Aorta (tissue), 5 donors: ENCODE results near the gene CNIH3. TPM values are rescaled to one million over a fixed set of nuclear protein-coding genes. Genes with fewer than 3 reads are reported as not detected.

Experiments used
- ATAC-seq: fragments of 200-7000 bp; cut with Tn5 transposase; one replicate; pipeline ENCODE4 v1.9.1; 2022; ENCODE audit warnings: moderate library complexity; ENCODE audit not compliant: low FRiP score
- DNase-seq, 2 donors: peaks; one replicate each; pipeline ENCODE4 v3.0.0-alpha.2; 2020
- H3K27ac ChIP-seq, 2 donors: one replicate each; pipeline ENCODE4 v1.5.1; 2013; ENCODE audit warnings: low read length in 2 of 2, mild to moderate bottlenecking in 2 of 2, moderate library complexity in 2 of 2, control low read depth in 1 of 2, inconsistent platforms in 1 of 2, low read depth in 1 of 2
- H3K27me3 ChIP-seq, 2 donors: one replicate each; pipeline ENCODE4 v1.6.1; 2013; ENCODE audit warnings: control low read depth in 1 of 2, low read length in 1 of 2, mild to moderate bottlenecking in 1 of 2, moderate library complexity in 1 of 2; ENCODE audit not compliant: insufficient read depth in 2 of 2, control insufficient read depth in 1 of 2
- H3K36me3 ChIP-seq, 2 donors: one replicate each; pipeline ENCODE4 v1.6.1; 2013; ENCODE audit warnings: control low read depth in 1 of 2, low read length in 1 of 2, mild to moderate bottlenecking in 1 of 2; ENCODE audit not compliant: insufficient read depth in 2 of 2, control insufficient read depth in 1 of 2
- H3K4me1 ChIP-seq, 2 donors: one replicate each; pipeline ENCODE4 v1.6.1; 2013; ENCODE audit warnings: low read length in 2 of 2, control low read depth in 1 of 2, mild to moderate bottlenecking in 1 of 2, moderate library complexity in 1 of 2; ENCODE audit not compliant: insufficient read depth in 2 of 2, control insufficient read depth in 1 of 2
- H3K4me3 ChIP-seq, 2 donors: one replicate each; pipeline ENCODE4 v1.5.1; 2013; ENCODE audit warnings: low read length in 2 of 2, control low read depth in 1 of 2, mild to moderate bottlenecking in 1 of 2
- H3K9me3 ChIP-seq: one replicate; pipeline ENCODE4 v1.6.1; 2013; ENCODE audit warnings: mild to moderate bottlenecking, low read length; ENCODE audit not compliant: control insufficient read depth
- whole genome bisulfite sequencing, 2 donors: extraction: QIAGEN DNeasy Blood & Tissue Kit; methylation state at CpG; one replicate each; pipeline ENCODE4 v1.1.7; 2013; 5-methylcytosine and 5-hydroxymethylcytosine counted together
- intact Hi-C, 2 donors: fragments of 100-400 bp; cut with DNase I; formaldehyde crosslinking; loops; one replicate each; pipeline versions ENCODE4 v1.14.2 to v1.15.0; 2022
- polyA plus RNA-seq, 2 donors: library from polyadenylated mRNA; stranded (reverse); fragments of 200-250 nt; gene quantifications; one replicate each; pipeline ENCODE4 v1.2.3, GENCODE V29; 2013
- total RNA-seq, 2 donors: library from RNA; stranded (reverse); fragmentation: NEBNext Ultra II Directional; extraction: Animal tissue kit (Norgen Biotek cat#: 25700); gene quantifications; one replicate each; pipeline ENCODE4 v1.2.1, GENCODE V29; 2021
- donor health status: healthy with polysubstance abuse.
- donor health status: Bipolar disorder and iron deficiency.
- donor health status: DM: no; HTN: no; CAD: no.
- donor health status: DM: no; HTN: no; CAD: no.
- donor health status: DM: yes; HTN: yes; CAD: no.

Gene CNIH3
- total and polyA plus RNA-seq, 4 donors: 2.4 to 8.2 (median 3.3) TPM

DNA sequence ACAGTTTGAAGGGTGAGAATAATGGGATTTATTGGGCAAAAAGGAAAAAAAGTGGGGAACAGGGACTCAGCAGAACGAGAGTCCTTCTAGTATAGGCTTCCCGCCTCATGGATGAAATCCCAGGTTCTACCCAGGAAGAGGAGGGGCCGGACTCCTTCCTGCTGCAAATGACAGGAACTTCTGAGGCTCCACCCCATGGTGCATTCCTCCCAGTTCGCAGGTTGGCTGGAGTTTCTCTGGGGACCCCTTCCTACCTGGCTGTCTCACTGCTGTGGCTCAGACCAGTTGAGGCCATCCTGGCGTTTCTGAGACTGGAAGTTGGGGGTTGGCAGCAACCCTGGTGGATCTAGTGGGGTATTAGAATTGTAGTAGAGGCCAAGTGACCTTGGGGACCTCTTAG lies 27.5 kb downstream of the CNIH3 start:
- Histone ChIP-seq H3K4me3 (no peak overlapping the region), H3K27me3 (no peaks in the 10 kb centered on the region), H3K4me1 (no peaks in the 10 kb centered on the region), H3K27ac (no peak overlapping the region), H3K9me3 (no peaks in the 10 kb centered on the region), H3K36me3 (no peaks in the 10 kb centered on the region)
- ATAC-seq: no peak
- intact Hi-C loops: no loop called here
- WGBS, 2 donors: 86 to 88% methylated on average over 5 of the region's 5 CpGs
- DNase-seq: no peak

DNA sequence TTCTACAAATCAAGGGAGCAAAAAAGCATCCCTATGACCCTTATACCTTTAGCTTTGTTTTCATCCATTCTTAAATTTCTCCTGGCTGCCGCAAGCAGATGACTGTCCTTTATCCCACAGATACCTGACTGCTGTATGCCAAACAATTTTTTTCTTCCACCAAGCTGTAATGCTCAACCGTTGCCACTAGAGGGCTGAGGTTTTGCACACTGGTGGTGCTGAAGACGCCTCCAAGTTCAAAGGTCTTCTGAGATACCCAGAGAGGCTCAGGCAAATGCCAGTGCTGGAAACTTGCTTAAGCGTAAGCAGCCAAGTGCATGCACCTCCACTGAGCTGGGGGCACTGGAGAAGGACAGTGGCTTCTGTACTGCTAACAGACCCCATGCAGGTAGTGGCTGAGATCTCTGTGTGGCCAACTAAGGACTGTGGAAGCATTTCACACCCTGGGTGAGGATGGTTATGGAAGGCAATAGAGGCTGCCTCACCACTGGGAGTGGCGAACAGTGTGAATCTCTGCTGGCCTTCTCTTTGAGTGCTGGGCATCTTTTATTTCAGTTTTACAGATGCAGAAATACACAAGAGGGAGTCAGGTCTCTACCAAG lies 28.5 kb downstream of the CNIH3 start:
- WGBS, 2 donors: 39 to 42% methylated on average over 5 of the region's 5 CpGs
- intact Hi-C loops: no loop called here

DNA sequence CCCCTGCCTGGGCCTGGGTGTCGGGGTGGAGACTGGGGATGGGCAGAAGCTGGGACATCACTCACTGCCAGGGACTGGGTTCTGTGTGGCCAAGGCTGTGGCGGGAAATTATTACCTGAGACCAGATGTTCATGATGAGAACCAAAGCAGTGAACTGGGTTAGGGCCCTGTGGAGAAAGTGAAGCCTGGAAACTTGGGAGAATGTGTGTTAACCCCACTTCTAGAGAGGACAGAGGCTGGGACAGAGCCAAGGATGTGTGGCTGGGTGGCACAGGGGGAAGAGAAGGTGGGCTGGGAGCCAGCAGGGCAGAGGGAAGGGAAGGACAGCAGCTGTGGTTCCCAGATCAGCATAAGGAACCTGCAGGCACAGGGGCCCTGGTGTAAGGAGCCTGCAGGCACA lies 31.3 kb downstream of the CNIH3 start:
- Histone ChIP-seq H3K4me3 (no peak overlapping the region), H3K27me3 (no peaks in the 10 kb centered on the region), H3K27ac (no peak overlapping the region), H3K36me3 (no peaks in the 10 kb centered on the region), H3K4me1 (no peaks in the 10 kb centered on the region), H3K9me3 (no peaks in the 10 kb centered on the region)
- 91 to 93% methylated on average over 2 of the region's 2 CpGs for WGBS, 2 donors
- intact Hi-C loops: no loop called here
- ATAC-seq: no peak
- DNase-seq: no peak

More for the DNA sequence above, 28.5 kb downstream of the CNIH3 start:
- Histone ChIP-seq H3K27ac (no peak overlapping the region), H3K4me1 (no peaks in the 10 kb centered on the region), H3K9me3 (no peaks in the 10 kb centered on the region), H3K4me3 (no peak overlapping the region), H3K36me3 (no peaks in the 10 kb centered on the region), H3K27me3 (no peaks in the 10 kb centered on the region)
- no peak for ATAC-seq
- DNase-seq: no peak

DNA sequence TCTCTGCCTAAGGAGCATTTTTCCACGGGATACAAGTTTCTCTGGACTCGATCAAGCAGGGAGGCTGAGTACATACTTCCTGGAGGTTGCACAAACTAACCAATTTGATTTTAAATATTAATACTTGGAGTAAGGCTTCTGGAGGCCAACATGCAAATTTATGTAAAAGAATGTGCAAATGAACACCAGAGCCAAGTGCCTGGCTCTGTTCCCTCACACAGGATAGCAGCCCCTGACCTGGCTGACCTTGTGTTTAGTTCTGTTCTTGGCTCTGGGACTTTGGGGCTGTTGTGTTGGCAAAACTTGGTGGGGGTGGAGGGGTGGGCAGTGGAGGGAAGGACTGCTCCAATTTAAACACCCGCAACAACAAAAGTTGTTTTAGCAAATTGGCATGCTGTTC lies 34.2 kb downstream of the CNIH3 start:
- Histone ChIP-seq H3K27ac (no peak overlapping the region), H3K4me3 (no peak overlapping the region), H3K9me3 (no peaks in the 10 kb centered on the region), H3K36me3 (no peaks in the 10 kb centered on the region), H3K27me3 (no peaks in the 10 kb centered on the region), H3K4me1 (no peaks in the 10 kb centered on the region)
- ATAC-seq: no peak
- intact Hi-C loops: no loop called here
- WGBS, 2 donors: 54% methylated on average over 3 of the region's 3 CpGs
- no peak for DNase-seq

DNA sequence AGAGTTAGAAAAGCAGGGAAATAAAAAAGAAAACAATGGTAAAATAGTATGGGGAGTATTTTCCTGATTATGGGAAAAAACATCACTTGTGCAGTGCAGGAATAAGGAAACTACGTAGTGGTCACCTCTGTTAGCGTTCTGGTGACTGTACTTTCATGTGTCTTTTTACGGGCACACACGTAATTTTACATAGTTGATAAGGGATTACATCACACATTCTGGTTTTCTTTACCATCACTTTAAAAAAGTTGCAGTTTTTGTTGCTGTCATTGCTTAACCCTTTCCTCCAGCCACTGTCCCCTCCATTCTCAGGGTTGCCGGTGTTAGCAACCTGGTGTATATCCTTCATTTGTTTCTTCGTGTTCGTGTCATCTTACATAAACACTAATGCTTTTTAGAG lies 35.1 kb downstream of the CNIH3 start:
- no peak for DNase-seq
- H3K27me3 ChIP-seq: no peaks in the 10 kb centered on the region
- no peak overlapping the region for H3K27ac ChIP-seq
- no peak for ATAC-seq
- H3K9me3 ChIP-seq: no peaks in the 10 kb centered on the region
- no peaks in the 10 kb centered on the region for H3K36me3 ChIP-seq
- no peak overlapping the region for H3K4me3 ChIP-seq
- no peaks in the 10 kb centered on the region for H3K4me1 ChIP-seq
- intact Hi-C loops: no loop called here
- 81 to 85% methylated on average over 7 of the region's 7 CpGs for WGBS, 2 donors

DNA sequence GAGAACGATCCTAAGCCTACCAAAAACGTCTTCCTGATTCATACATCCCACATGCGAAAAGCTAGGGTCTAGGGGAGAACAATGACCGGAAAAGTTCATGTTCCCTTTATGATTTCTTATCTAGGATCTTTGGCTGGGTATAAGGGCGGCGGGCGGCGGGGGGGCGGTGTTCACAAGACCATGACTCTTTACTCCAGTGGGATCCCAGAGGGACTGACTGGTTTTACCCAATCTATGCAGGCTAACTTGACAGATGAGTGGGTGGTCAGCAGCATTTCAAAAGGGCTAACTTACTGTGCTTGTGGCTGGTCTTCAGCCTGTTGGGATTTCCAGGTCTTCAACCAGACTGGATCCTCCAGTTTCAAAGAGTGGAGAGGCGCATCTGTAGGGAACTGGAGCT lies 40.3 kb downstream of the CNIH3 start:
- Histone ChIP-seq H3K36me3 (no peaks in the 10 kb centered on the region), H3K27me3 (peaks cover 0 to 1% of the 10 kb centered on the region in 2 donors), H3K4me1 (no peaks in the 10 kb centered on the region), H3K4me3 (no peak overlapping the region), H3K9me3 (no peaks in the 10 kb centered on the region), H3K27ac (no peak overlapping the region)
- ATAC-seq: no peak
- 92% methylated on average over 10 of the region's 10 CpGs for WGBS, 2 donors
- intact Hi-C loops: no loop called here
- no peak for DNase-seq

DNA sequence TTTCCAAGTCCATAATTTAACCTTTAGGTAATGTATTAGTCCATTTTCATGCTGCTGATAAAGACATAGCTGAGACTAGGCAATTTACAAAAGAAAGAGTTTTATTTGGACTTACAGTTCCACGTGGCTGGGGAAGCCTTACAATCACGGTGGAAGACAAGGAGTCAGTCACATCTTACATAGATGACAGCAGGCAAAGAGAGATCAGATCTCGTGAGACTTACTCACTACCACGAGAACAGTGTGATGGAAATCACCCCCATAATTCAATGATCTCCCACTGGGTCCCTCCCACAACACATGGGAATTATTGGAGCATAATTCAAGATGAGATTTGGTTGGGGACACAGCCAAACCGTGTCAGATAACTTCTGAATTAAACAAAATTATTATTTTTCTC lies 44.0 kb downstream of the CNIH3 start:
- Histone ChIP-seq H3K27me3 (peaks cover 0 to 1% of the 10 kb centered on the region in 2 donors), H3K4me3 (no peak overlapping the region), H3K27ac (no peak overlapping the region), H3K9me3 (no peaks in the 10 kb centered on the region), H3K4me1 (no peaks in the 10 kb centered on the region), H3K36me3 (no peaks in the 10 kb centered on the region)
- DNase-seq (no peak), ATAC-seq (no peak)
- intact Hi-C loops: no loop called here
- WGBS, 2 donors: 40 to 53% methylated on average over 5 of the region's 5 CpGs

DNA sequence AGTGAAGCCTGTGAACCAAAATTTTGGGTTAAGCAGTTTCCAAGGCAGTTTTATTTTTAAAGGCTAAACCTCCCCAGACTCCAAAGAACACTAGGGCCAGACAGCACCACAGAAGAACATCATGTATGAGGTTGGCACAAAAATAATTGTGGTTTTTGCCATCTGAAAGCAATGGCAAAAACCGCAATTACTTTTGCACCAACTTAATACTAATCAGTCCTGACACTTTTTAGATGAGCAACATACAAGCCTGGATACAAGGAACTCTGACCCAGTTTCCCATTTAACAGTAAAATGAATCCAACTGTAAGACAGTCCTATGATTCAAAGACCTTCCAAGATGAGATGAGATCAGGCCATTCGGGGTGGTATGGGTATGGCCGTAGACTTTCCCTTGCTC lies 46.8 kb downstream of the CNIH3 start:
- Histone ChIP-seq H3K4me1 (no peaks in the 10 kb centered on the region), H3K4me3 (no peak overlapping the region), H3K27ac (no peak overlapping the region), H3K36me3 (no peaks in the 10 kb centered on the region), H3K9me3 (no peaks in the 10 kb centered on the region), H3K27me3 (peaks cover 0 to 1% of the 10 kb centered on the region in 2 donors)
- DNase-seq (no peak), ATAC-seq (no peak)
- 95 to 96% methylated on average over 3 of the region's 3 CpGs for WGBS, 2 donors
- intact Hi-C loops: no loop called here

DNA sequence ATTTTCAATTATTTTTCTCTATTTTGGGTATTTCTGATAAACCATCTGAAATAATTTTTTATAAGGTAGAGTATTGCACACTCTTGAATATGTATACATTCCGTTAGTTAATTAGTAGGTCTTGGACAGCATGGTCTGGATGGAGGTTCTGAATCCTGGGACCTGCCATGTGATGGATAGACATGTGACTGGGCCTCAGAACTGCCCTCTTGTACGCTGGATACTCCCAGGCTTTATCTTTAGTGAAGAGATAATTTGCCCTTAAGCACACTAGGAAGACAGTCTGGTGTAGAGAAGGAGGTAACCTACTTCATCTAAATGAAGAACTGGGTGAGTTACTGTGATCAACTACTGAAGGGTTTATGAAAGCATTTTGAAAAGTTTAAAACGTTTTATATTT lies 48.9 kb downstream of the CNIH3 start:
- H3K9me3 ChIP-seq: no peaks in the 10 kb centered on the region
- WGBS, 2 donors: 68 to 72% methylated on average over 3 of the region's 3 CpGs
- no peaks in the 10 kb centered on the region for H3K36me3 ChIP-seq
- H3K27ac ChIP-seq: no peak overlapping the region
- H3K4me3 ChIP-seq: no peak overlapping the region
- no peaks in the 10 kb centered on the region for H3K27me3 ChIP-seq
- H3K4me1 ChIP-seq: no peaks in the 10 kb centered on the region
- no peak for ATAC-seq
- intact Hi-C loops: no loop called here
- no peak for DNase-seq
